Central memory CD8-positive, alpha-beta T cell (primary cell): ENCODE measurements around the gene SENP7.

Experiments
- ATAC-seq: fragments of 150-1000 bp; cut with Tn5 transposase; replicated peaks from 2 replicates; pipeline ENCODE4 v1.10.0; 2022; ENCODE audit warnings: mild to moderate bottlenecking, moderate FRiP score, moderate number of reproducible peaks; ENCODE audit not compliant: poor library complexity, severe bottlenecking; ENCODE audit errors: extremely low read depth
- DNase-seq, 2 donors: peaks; one replicate each; pipeline ENCODE4 v3.0.0; 2021; ENCODE audit warnings: low spot score in 2 of 2
- H3K27ac Mint-ChIP-seq: one replicate; pipeline ENCODE4 v1.8.0; 2022; ENCODE audit warnings: low read depth, mild to moderate bottlenecking, moderate library complexity, mixed read lengths
- H3K27me3 Mint-ChIP-seq: one replicate; pipeline ENCODE4 v1.8.0; 2022; ENCODE audit warnings: mixed read lengths
- H3K36me3 Mint-ChIP-seq: one replicate; pipeline ENCODE4 v1.8.0; 2022; ENCODE audit warnings: mild to moderate bottlenecking, moderate library complexity, mixed read lengths; ENCODE audit not compliant: insufficient read depth
- H3K4me1 Mint-ChIP-seq: one replicate; pipeline ENCODE4 v1.8.0; 2022; ENCODE audit warnings: mixed read lengths
- H3K4me3 Mint-ChIP-seq: one replicate; pipeline ENCODE4 v1.8.0; 2022; ENCODE audit warnings: mild to moderate bottlenecking, moderate library complexity, mixed read lengths
- H3K9me3 Mint-ChIP-seq: one replicate; pipeline ENCODE4 v1.8.0; 2022; ENCODE audit warnings: mixed read lengths

The SENP7 gene

GRCh38 chr3:101288294-101288693 lies 224.7 kb downstream of the SENP7 start:
- H3K36me3 Mint-ChIP-seq: peaks cover 3% of the 10 kb centered on the region
- DNase-seq (no peak), ATAC-seq (no peak)
- H3K9me3 Mint-ChIP-seq: peaks cover 5% of the 10 kb centered on the region
- no peak overlapping the region for H3K27ac Mint-ChIP-seq
- no peak overlapping the region for H3K4me3 Mint-ChIP-seq
- no peaks in the 10 kb centered on the region for H3K4me1 Mint-ChIP-seq
- no peaks in the 10 kb centered on the region for H3K27me3 Mint-ChIP-seq

GRCh38 chr3:101284757-101285156 lies 228.3 kb downstream of the SENP7 start:
- Mint-ChIP-seq H3K27ac (no peak overlapping the region), H3K36me3 (peaks cover 3% of the 10 kb centered on the region), H3K4me3 (no peak overlapping the region), H3K27me3 (no peaks in the 10 kb centered on the region), H3K9me3 (peaks cover 5% of the 10 kb centered on the region), H3K4me1 (no peaks in the 10 kb centered on the region)
- DNase-seq: no peak
- no peak for ATAC-seq

GRCh38 chr3:101281521-101282030 lies 231.4 kb downstream of the SENP7 start:
- ATAC-seq (no peak), DNase-seq (no peak)
- no peaks in the 10 kb centered on the region for H3K27me3 Mint-ChIP-seq
- H3K9me3 Mint-ChIP-seq: no peaks in the 10 kb centered on the region
- no peaks in the 10 kb centered on the region for H3K4me1 Mint-ChIP-seq
- no peak overlapping the region for H3K4me3 Mint-ChIP-seq
- H3K27ac Mint-ChIP-seq: no peak overlapping the region
- no peaks in the 10 kb centered on the region for H3K36me3 Mint-ChIP-seq

- no peak overlapping the region for H3K4me3 Mint-ChIP-seq
- H3K4me1 Mint-ChIP-seq: no peaks in the 10 kb centered on the region
- H3K27ac Mint-ChIP-seq: no peak overlapping the region
- no peak for ATAC-seq
- no peaks in the 10 kb centered on the region for H3K9me3 Mint-ChIP-seq
- no peaks in the 10 kb centered on the region for H3K36me3 Mint-ChIP-seq
- no peaks in the 10 kb centered on the region for H3K27me3 Mint-ChIP-seq
- DNase-seq: no peak
These were observed 233.1 kb downstream of the SENP7 start for GRCh38 chr3:101279765-101280385.

- ATAC-seq (no peak), DNase-seq (no peak)
- H3K27me3 Mint-ChIP-seq: no peaks in the 10 kb centered on the region
- no peaks in the 10 kb centered on the region for H3K4me1 Mint-ChIP-seq
- H3K9me3 Mint-ChIP-seq: no peaks in the 10 kb centered on the region
- no peak overlapping the region for H3K27ac Mint-ChIP-seq
- no peak overlapping the region for H3K4me3 Mint-ChIP-seq
- H3K36me3 Mint-ChIP-seq: no peaks in the 10 kb centered on the region
These were observed 233.8 kb downstream of the SENP7 start for GRCh38 chr3:101279162-101279561.

GRCh38 chr3:101278727-101279126 lies 234.3 kb downstream of the SENP7 start:
- Mint-ChIP-seq H3K27ac (no peak overlapping the region), H3K36me3 (no peaks in the 10 kb centered on the region), H3K9me3 (no peaks in the 10 kb centered on the region), H3K4me1 (no peaks in the 10 kb centered on the region), H3K27me3 (no peaks in the 10 kb centered on the region), H3K4me3 (no peak overlapping the region)
- DNase-seq (no peak), ATAC-seq (no peak)
